Small intestine (tissue), 7 donors: ENCODE results near the gene FAM83C. TPM values are rescaled to one million over a fixed set of nuclear protein-coding genes. Genes with fewer than 3 reads are reported as not detected.

Experiments
- DNase-seq, 2 donors: peaks; one replicate each; pipeline versions ENCODE4 v3.0.0 to v3.0.0-alpha.2; 2013
- FAIRE-seq: peaks from 2 replicates; lab custom pipeline; 2012; peaks lifted over from hg19 to GRCh38; lab: Jason Lieb, UNC
- H3K27ac ChIP-seq, 3 donors: one replicate each; pipeline ENCODE4 v1.5.1; 2013; ENCODE audit warnings: low read length in 2 of 3, mild to moderate bottlenecking in 2 of 3, control low read depth in 1 of 3, inconsistent platforms in 1 of 3, low read depth in 1 of 3, moderate library complexity in 1 of 3
- H3K27me3 ChIP-seq, 3 donors: one replicate each; pipeline ENCODE4 v1.6.1; 2013; ENCODE audit warnings: low read length in 3 of 3, inconsistent platforms in 1 of 3; ENCODE audit not compliant: control insufficient read depth in 3 of 3, insufficient read depth in 3 of 3
- H3K36me3 ChIP-seq, 3 donors: one replicate each; pipeline ENCODE4 v1.6.1; 2013; ENCODE audit warnings: low read length in 3 of 3, inconsistent platforms in 1 of 3, low read depth in 1 of 3, mild to moderate bottlenecking in 1 of 3, moderate library complexity in 1 of 3; ENCODE audit not compliant: control insufficient read depth in 3 of 3, insufficient read depth in 2 of 3
- H3K4me1 ChIP-seq, 3 donors: one replicate each; pipeline ENCODE4 v1.6.1; 2013; ENCODE audit warnings: low read length in 2 of 3, inconsistent platforms in 1 of 3, low read depth in 1 of 3, mild to moderate bottlenecking in 1 of 3, moderate library complexity in 1 of 3; ENCODE audit not compliant: control insufficient read depth in 3 of 3, insufficient read depth in 2 of 3
- H3K4me3 ChIP-seq, 3 donors: one replicate each; pipeline ENCODE4 v1.5.1; 2013; ENCODE audit warnings: low read length in 3 of 3, control low read depth in 1 of 3, inconsistent platforms in 1 of 3, low read depth in 1 of 3, mild to moderate bottlenecking in 1 of 3, moderate library complexity in 1 of 3
- H3K9me3 ChIP-seq, 2 donors: one replicate each; pipeline ENCODE4 v1.6.1; 2013; ENCODE audit warnings: low read depth in 1 of 2, low read length in 1 of 2; ENCODE audit not compliant: control insufficient read depth in 2 of 2, insufficient read depth in 1 of 2
- WGBS, 3 donors: extraction: QIAGEN DNeasy Blood & Tissue Kit; methylation state at CpG; one replicate each; pipeline ENCODE4 v1.1.7; 2013; 5-methylcytosine and 5-hydroxymethylcytosine counted together
- polyA plus RNA-seq, 4 donors: library from polyadenylated mRNA; stranded (reverse) in 3 of 4; unstranded in 1 of 4; fragments of 200-250 nt in 3 of 4; fragments of 120-200 nt in 1 of 4; gene quantifications; one replicate each; pipeline versions ENCODE4 v1.2.1 to v1.2.3, GENCODE V29; 2013
- donor health status: healthy with polysubstance abuse.
- donor health status: control.
- donor health status: control.
- donor health status: Bipolar disorder and iron deficiency.
- donor health status: healthy.

FAM83C gene
- polyA plus RNA-seq, 4 donors = 0.04 to 0.27 TPM; not detected in 2

GRCh38 chr20:35273449-35274171 lies 18.6 kb downstream of the FAM83C start:
- WGBS, 3 donors = 84 to 88% (median 86%) methylated on average over 12 to 13 of the region's 13 CpGs
- no peak for DNase-seq
- Histone ChIP-seq H3K36me3 (peaks cover 0 to 81% (median 2%) of the 10 kb centered on the region in 3 donors), H3K4me3 (no peak overlapping the region), H3K27me3 (no peaks in the 10 kb centered on the region), H3K4me1 (peaks cover 0 to 13% (median 0%) of the 10 kb centered on the region in 3 donors), H3K27ac (no peak overlapping the region), H3K9me3 (no peaks in the 10 kb centered on the region)
- no peak for FAIRE-seq

DNA sequence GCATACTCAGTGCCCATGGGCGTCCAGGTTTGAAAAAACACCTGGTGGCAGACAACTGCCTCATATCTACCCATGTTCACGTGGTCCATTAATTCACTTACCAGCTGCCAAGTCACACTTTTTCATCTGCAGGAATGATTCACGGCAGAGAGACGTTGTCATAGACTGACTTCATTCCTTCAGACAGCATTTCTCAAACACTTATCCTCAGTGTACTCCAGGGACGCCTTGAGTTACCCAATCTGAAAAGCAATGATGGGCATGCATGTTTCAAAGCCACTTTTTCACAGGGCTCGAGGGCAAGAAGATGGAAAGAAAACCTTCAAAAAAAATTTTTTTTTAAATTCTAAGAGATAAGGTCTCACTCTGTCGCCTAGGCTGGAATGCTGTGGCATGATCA lies 20.3 kb downstream of the FAM83C start:
- DNase-seq (no peak), FAIRE-seq (no peak)
- no peak overlapping the region for H3K4me3 ChIP-seq
- WGBS, 3 donors = 76 to 79% (median 77%) methylated on average over 7 of the region's 7 CpGs
- no peaks in the 10 kb centered on the region for H3K27me3 ChIP-seq
- no peaks in the 10 kb centered on the region for H3K9me3 ChIP-seq
- H3K4me1 ChIP-seq = peaks cover 0 to 11% (median 2%) of the 10 kb centered on the region in 3 donors
- H3K36me3 ChIP-seq = peaks cover 2 to 89% (median 3%) of the 10 kb centered on the region in 3 donors
- no peak overlapping the region for H3K27ac ChIP-seq

DNA sequence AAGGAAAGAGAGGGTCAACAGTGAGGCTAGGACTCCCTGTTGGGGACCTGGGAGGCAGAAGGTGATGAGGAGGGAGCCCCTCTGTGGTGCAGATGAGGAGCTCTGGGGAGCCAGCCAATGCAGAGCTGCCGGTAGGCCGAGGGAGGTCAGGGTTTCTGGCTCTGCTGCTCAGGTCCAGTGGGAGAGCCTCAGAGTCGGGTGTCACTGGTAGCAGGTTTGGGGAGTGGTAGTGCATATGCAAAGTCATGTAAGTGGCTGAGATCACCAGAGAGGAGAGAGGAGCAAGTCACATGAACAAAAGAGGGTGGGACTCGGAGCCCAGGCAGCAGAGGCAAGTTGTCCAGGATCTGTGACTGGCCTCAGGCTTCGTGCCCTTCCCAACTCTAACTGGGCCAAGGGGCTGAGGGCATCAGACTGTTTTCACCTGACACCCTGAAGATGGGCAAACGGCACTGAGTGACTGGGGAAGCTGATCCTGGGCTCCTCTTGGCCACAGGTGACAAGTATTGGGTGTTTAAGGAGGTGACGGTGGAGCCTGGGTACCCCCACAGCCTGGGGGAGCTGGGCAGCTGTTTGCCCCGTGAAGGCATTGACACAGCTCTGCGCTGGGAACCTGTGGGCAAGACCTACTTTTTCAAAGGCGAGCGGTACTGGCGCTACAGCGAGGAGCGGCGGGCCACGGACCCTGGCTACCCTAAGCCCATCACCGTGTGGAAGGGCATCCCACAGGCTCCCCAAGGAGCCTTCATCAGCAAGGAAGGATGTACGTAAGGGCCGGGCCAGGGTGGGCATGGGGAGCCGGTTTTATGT lies 20.9 kb downstream of the FAM83C start:
- H3K27ac ChIP-seq = no peak overlapping the region
- H3K27me3 ChIP-seq = no peaks in the 10 kb centered on the region
- no peaks in the 10 kb centered on the region for H3K9me3 ChIP-seq
- WGBS, 3 donors = 90 to 97% (median 91%) methylated on average over 19 to 20 of the region's 20 CpGs
- peaks cover 0 to 4% (median 2%) of the 10 kb centered on the region in 3 donors for H3K4me1 ChIP-seq
- H3K4me3 ChIP-seq = no peak overlapping the region
- FAIRE-seq (no peak), DNase-seq (no peak)
- peaks cover 2 to 89% (median 6%) of the 10 kb centered on the region in 3 donors for H3K36me3 ChIP-seq

DNA sequence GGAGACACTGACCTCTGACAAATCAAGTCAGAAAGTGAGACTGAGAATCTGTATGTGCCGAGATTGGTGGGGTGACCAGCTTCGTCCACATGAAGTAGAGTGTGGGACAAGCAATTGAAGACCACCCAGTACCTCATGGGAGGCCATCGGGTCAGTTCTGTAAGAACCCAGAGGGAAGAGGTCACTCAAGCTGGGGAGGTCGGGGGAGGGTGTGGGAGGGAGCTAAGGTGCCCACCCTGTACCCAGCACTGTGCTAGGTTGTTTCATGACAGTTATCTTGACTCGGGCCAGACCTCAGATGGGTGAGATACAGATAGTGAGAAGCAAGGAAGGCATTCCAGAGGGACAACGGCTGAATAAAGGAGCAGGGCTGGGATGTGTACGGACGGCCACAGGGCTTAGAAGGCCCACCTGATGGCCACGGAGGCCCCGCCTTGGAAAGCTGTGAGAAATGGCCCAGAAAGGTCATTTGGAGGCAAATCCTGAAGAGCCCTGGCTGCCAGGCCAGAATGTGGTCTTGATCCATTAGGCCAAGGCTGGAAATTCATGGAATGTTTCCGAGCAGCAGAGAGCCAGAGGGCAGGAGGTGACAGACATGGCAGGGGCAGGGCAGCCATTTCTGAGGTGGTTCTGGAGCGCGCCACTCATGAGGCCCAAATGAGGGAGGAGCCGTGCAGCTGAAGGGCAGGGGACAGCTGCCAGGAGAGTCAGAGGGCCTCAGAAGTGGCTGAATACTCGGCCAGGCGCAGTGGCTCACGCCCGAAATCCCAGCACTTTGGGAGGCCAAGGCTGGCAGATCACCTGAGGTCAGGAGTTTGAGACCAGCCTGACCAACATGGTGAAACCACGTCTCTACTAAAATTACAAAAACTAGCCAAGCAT lies 22.0 kb downstream of the FAM83C start:
- DNase-seq = no peak
- no peak for FAIRE-seq

GRCh38 chr20:35269055-35269781 lies 23.0 kb downstream of the FAM83C start:
- Histone ChIP-seq H3K27me3 (no peaks in the 10 kb centered on the region), H3K9me3 (no peaks in the 10 kb centered on the region), H3K4me1 (peaks cover 0 to 3% (median 2%) of the 10 kb centered on the region in 3 donors), H3K36me3 (peaks cover 2 to 77% (median 6%) of the 10 kb centered on the region in 3 donors), H3K4me3 (no peak overlapping the region), H3K27ac (peak overlapping the region in 1 of 3 donors; percentile 22)
- DNase-seq = peak; percentile 73 to 89
- WGBS, 3 donors = 42 to 52% (median 51%) methylated on average over 14 of the region's 14 CpGs
- FAIRE-seq = no peak

More for the DNA sequence above, 22.0 kb downstream of the FAM83C start:
- Histone ChIP-seq H3K9me3 (no peaks in the 10 kb centered on the region), H3K27me3 (no peaks in the 10 kb centered on the region), H3K27ac (peak overlapping the region in 1 of 3 donors; percentile 8), H3K4me3 (no peak overlapping the region), H3K36me3 (peaks cover 2 to 81% (median 6%) of the 10 kb centered on the region in 3 donors), H3K4me1 (peaks cover 0 to 3% (median 2%) of the 10 kb centered on the region in 3 donors)
- WGBS, 3 donors = 91 to 93% (median 91%) methylated on average over 19 of the region's 19 CpGs

GRCh38 chr20:35267092-35267491 lies 25.1 kb downstream of the FAM83C start:
- no peak for FAIRE-seq
- no peak for DNase-seq
- 93 to 97% (median 94%) methylated on average over 16 of the region's 16 CpGs for WGBS, 3 donors
- no peaks in the 10 kb centered on the region for H3K27me3 ChIP-seq
- H3K36me3 ChIP-seq = peaks cover 2 to 67% (median 6%) of the 10 kb centered on the region in 3 donors
- peaks cover 0 to 14% (median 7%) of the 10 kb centered on the region in 3 donors for H3K4me1 ChIP-seq
- H3K4me3 ChIP-seq = no peak overlapping the region
- no peaks in the 10 kb centered on the region for H3K9me3 ChIP-seq
- H3K27ac ChIP-seq = no peak overlapping the region

DNA sequence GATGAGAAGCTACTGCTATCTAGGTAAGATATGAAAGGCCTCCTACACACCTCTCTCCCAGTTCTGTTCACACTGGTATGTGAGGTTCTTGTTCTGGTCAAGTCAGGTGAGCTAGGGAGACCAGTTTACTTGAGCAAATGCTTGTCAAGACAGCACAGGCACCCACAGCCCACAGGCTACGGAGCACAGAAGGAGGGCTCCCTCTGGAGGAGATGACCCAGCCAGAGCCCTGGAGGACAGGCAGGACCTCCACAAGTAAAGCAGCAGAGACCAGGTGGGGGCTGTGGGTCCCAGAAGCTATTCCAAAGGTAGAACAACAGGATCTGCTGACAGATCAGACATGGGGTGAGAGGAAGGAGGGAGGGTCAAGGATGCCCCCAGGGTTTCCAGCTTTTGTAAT lies 27.5 kb downstream of the FAM83C start:
- H3K27me3 ChIP-seq = no peaks in the 10 kb centered on the region
- H3K27ac ChIP-seq = no peak overlapping the region
- peaks cover 2 to 65% (median 5%) of the 10 kb centered on the region in 3 donors for H3K36me3 ChIP-seq
- DNase-seq (no peak), FAIRE-seq (no peak)
- no peak overlapping the region for H3K4me3 ChIP-seq
- H3K9me3 ChIP-seq = no peaks in the 10 kb centered on the region
- H3K4me1 ChIP-seq = peaks cover 0 to 14% (median 7%) of the 10 kb centered on the region in 3 donors
- WGBS, 3 donors = 67 to 78% (median 69%) methylated on average over 1 of the region's 1 CpG
